Tibial artery (tissue), 4 donors: ENCODE data around the gene PRPF18.

Experiments
- DNase-seq, 2 donors: peaks; one replicate each; pipeline ENCODE4 v3.0.0-alpha.2; 2019
- H3K27ac ChIP-seq, 2 donors: fragments of 200-600 bp; sonication (generic) in 1 of 2; 1 replicate in 1 of 2; 2 replicates in 1 of 2; pipeline ENCODE4 v1.5.1; 2018 to 2019; ENCODE audit warnings: mild to moderate bottlenecking in 1 of 2
- H3K27me3 ChIP-seq, 2 donors: fragments of 200-600 bp; sonication (generic) in 1 of 2; one replicate each; pipeline versions ENCODE4 v1.5.1 to v1.6.0; 2016 to 2019
- H3K36me3 ChIP-seq, 3 donors: fragments of 200-600 bp; sonication (generic) in 2 of 3; one replicate each; pipeline ENCODE4 v1.5.1; 2016 to 2019; ENCODE audit warnings: mild to moderate bottlenecking in 2 of 3
- H3K4me1 ChIP-seq, 4 donors: fragments of 200-600 bp; sonication (generic) in 2 of 4; 1 replicate in 3 of 4; 2 replicates in 1 of 4; pipeline ENCODE4 v1.5.1; 2016 to 2019
- H3K4me3 ChIP-seq, 2 donors: fragments of 200-600 bp; sonication (generic) in 1 of 2; 1 replicate in 1 of 2; 2 replicates in 1 of 2; pipeline ENCODE4 v1.5.1; 2018 to 2019; ENCODE audit warnings: mild to moderate bottlenecking in 2 of 2
- H3K9me3 ChIP-seq, 3 donors: fragments of 200-600 bp; sonication (generic) in 1 of 3; one replicate each; pipeline ENCODE4 v1.5.1; 2016 to 2019
- CTCF ChIP-seq, 2 experiments: fragments of 200-600 bp in 1 of 2; fragments of 450-650 bp in 1 of 2; IDR thresholded peaks; one replicate each; pipeline ENCODE4 v1.5.1; 2017 to 2019; ENCODE audit warnings: antibody characterized with exemption in 2 of 2, mild to moderate bottlenecking in 1 of 2, moderate library complexity in 1 of 2
- intact Hi-C: fragments of 100-400 bp; cut with DNase I; formaldehyde crosslinking; loops from one replicate; pipeline ENCODE4 v1.15.0; 2023; ENCODE audit warnings: low total_unique reads

The PRPF18 gene

GRCh38 chr10:13654846-13655245 lies 68.1 kb downstream of the PRPF18 start:
- Histone ChIP-seq H3K27ac (no peak overlapping the region), H3K36me3 (peaks cover 43 to 92% (median 66%) of the 10 kb centered on the region in 3 donors), H3K9me3 (no peaks in the 10 kb centered on the region), H3K27me3 (no peaks in the 10 kb centered on the region), H3K4me3 (no peak overlapping the region), H3K4me1 (peaks cover 0 to 11% (median 0%) of the 10 kb centered on the region in 4 donors)
- intact Hi-C loops: no loop called here
- no peak for DNase-seq
- no peak for TF ChIP-seq CTCF (IDR thresholded peaks at IDR 0.05)

GRCh38 chr10:13656337-13657100 lies 69.8 kb downstream of the PRPF18 start:
- no peak for TF ChIP-seq CTCF (IDR thresholded peaks at IDR 0.05)
- peaks cover 39 to 79% (median 55%) of the 10 kb centered on the region in 3 donors for H3K36me3 ChIP-seq
- H3K27ac ChIP-seq: no peak overlapping the region
- H3K4me3 ChIP-seq: no peak overlapping the region
- H3K4me1 ChIP-seq: peaks cover 0 to 12% (median 0%) of the 10 kb centered on the region in 4 donors
- no peak for DNase-seq
- no peaks in the 10 kb centered on the region for H3K9me3 ChIP-seq
- no peaks in the 10 kb centered on the region for H3K27me3 ChIP-seq
- intact Hi-C loops: no loop called here

GRCh38 chr10:13657101-13657680 lies 70.4 kb downstream of the PRPF18 start:
- intact Hi-C loops: no loop called here
- Histone ChIP-seq H3K4me1 (peaks cover 0 to 12% (median 0%) of the 10 kb centered on the region in 4 donors), H3K36me3 (peaks cover 36 to 77% (median 49%) of the 10 kb centered on the region in 3 donors)

GRCh38 chr10:13658264-13658663 lies 71.5 kb downstream of the PRPF18 start:
- intact Hi-C loops: no loop called here
- Histone ChIP-seq H3K27me3 (no peaks in the 10 kb centered on the region), H3K4me3 (no peak overlapping the region), H3K4me1 (peaks cover 0 to 12% (median 0%) of the 10 kb centered on the region in 4 donors), H3K27ac (no peak overlapping the region), H3K36me3 (peaks cover 26 to 74% (median 45%) of the 10 kb centered on the region in 3 donors), H3K9me3 (no peaks in the 10 kb centered on the region)
- TF ChIP-seq CTCF (IDR thresholded peaks at IDR 0.05): no peak
- no peak for DNase-seq

More at GRCh38 chr10:13657101-13657680, 70.4 kb downstream of the PRPF18 start:
- TF ChIP-seq CTCF (IDR thresholded peaks at IDR 0.05): no peak
- Histone ChIP-seq H3K4me3 (no peak overlapping the region), H3K27ac (no peak overlapping the region), H3K27me3 (no peaks in the 10 kb centered on the region), H3K9me3 (no peaks in the 10 kb centered on the region)
- no peak for DNase-seq

- H3K27me3 ChIP-seq: no peaks in the 10 kb centered on the region
- no peak overlapping the region for H3K4me3 ChIP-seq
- H3K4me1 ChIP-seq: peaks cover 0 to 12% (median 0%) of the 10 kb centered on the region in 4 donors
- H3K36me3 ChIP-seq: peaks cover 25 to 74% (median 42%) of the 10 kb centered on the region in 3 donors
- peak; percentile 43 to 75 for DNase-seq
- TF ChIP-seq CTCF (IDR thresholded peaks at IDR 0.05): no peak
- peak overlapping the region in 1 of 2 donors; percentile 45 for H3K27ac ChIP-seq
- no peaks in the 10 kb centered on the region for H3K9me3 ChIP-seq
- intact Hi-C loops: no loop called here
These were observed 72.3 kb downstream of the PRPF18 start for GRCh38 chr10:13658871-13659685.
